Fibroblast of skin of abdomen (primary cell): ENCODE results near the gene CALD1.

ENCODE experiments used
- DNase-seq: peaks from one replicate; pipeline ENCODE4 v3.0.0-alpha.2; 2013

The CALD1 gene

GRCh38 chr7:134931487-134931886 lies 152.1 kb downstream of the CALD1 start:
- DNase-seq: peak; percentile 33

GRCh38 chr7:134932707-134933370 lies 153.4 kb downstream of the CALD1 start:
- peak; percentile 33 for DNase-seq

GRCh38 chr7:134933460-134934068 lies 154.1 kb downstream of the CALD1 start:
- DNase-seq: no peak

GRCh38 chr7:134935701-134936100 lies 156.3 kb downstream of the CALD1 start:
- peak; percentile 33 for DNase-seq

- no peak for DNase-seq
These were observed 157.6 kb downstream of the CALD1 start for GRCh38 chr7:134936893-134937510.

- DNase-seq: no peak
These were observed 158.7 kb downstream of the CALD1 start for GRCh38 chr7:134938141-134938540.

GRCh38 chr7:134939136-134939535 lies 159.7 kb downstream of the CALD1 start:
- no peak for DNase-seq

- DNase-seq: no peak
These were observed 161.3 kb downstream of the CALD1 start for GRCh38 chr7:134940729-134941128.

GRCh38 chr7:134941185-134941900 lies 161.9 kb downstream of the CALD1 start:
- DNase-seq: peak; percentile 91

- DNase-seq: no peak
These were observed 162.5 kb downstream of the CALD1 start for GRCh38 chr7:134941952-134942351.

- no peak for DNase-seq
These were observed 163.4 kb downstream of the CALD1 start for GRCh38 chr7:134942690-134943466.

- DNase-seq: no peak
These were observed 164.5 kb downstream of the CALD1 start for GRCh38 chr7:134943785-134944400.

GRCh38 chr7:134945691-134946090 lies 166.3 kb downstream of the CALD1 start:
- no peak for DNase-seq

- no peak for DNase-seq
These were observed 166.8 kb downstream of the CALD1 start for GRCh38 chr7:134946260-134946659.

GRCh38 chr7:134947329-134947728 lies 167.9 kb downstream of the CALD1 start:
- DNase-seq: no peak

- no peak for DNase-seq
These were observed 168.4 kb downstream of the CALD1 start for GRCh38 chr7:134947831-134948230.

- DNase-seq: no peak
These were observed 168.8 kb downstream of the CALD1 start for GRCh38 chr7:134948246-134948645.

GRCh38 chr7:134948736-134949135 lies 169.3 kb downstream of the CALD1 start:
- DNase-seq: no peak

GRCh38 chr7:134949171-134949570 lies 169.7 kb downstream of the CALD1 start:
- no peak for DNase-seq

GRCh38 chr7:134954197-134955082 lies 175.0 kb downstream of the CALD1 start:
- DNase-seq: no peak

- DNase-seq: no peak
These were observed 177.6 kb downstream of the CALD1 start for GRCh38 chr7:134957005-134957404.
